NCI-H2081 treated with DMSO at 0.1 percent for 48 hours (cell line): Measurements from ENCODE around the gene GAS6.
"Not testable (repeated sequence)": the region's sequence is repeated elsewhere in the genome, so short reads cannot be mapped to it uniquely, and the experiment has no call there.

Experiments used
- DNase-seq: peaks from one replicate; lab custom pipeline; 2025; lab: John Stamatoyannopoulos, UW

The GAS6 gene

GRCh38 chr13:113791226-113791625 lies 72.7 kb downstream of the GAS6 start:
- no peak for DNase-seq

GRCh38 chr13:113789931-113790330 lies 73.9 kb downstream of the GAS6 start:
- DNase-seq, result not testable (repeated sequence)

- no peak for DNase-seq
Observed at GRCh38 chr13:113789167-113789566, 74.7 kb downstream of the GAS6 start.

GRCh38 chr13:113788413-113789135 lies 75.3 kb downstream of the GAS6 start:
- no peak for DNase-seq

- DNase-seq, result no peak
Observed at GRCh38 chr13:113787694-113788093, 76.2 kb downstream of the GAS6 start.

- no peak for DNase-seq
Observed at GRCh38 chr13:113786262-113786841, 77.5 kb downstream of the GAS6 start.

GRCh38 chr13:113785051-113786010 lies 78.5 kb downstream of the GAS6 start:
- DNase-seq, result no peak

GRCh38 chr13:113784645-113785024 lies 79.2 kb downstream of the GAS6 start:
- no peak for DNase-seq

- no peak for DNase-seq
Observed at GRCh38 chr13:113783966-113784644, 79.8 kb downstream of the GAS6 start.

GRCh38 chr13:113783200-113783881 lies 80.5 kb downstream of the GAS6 start:
- no peak for DNase-seq

- no peak for DNase-seq
Observed at GRCh38 chr13:113782472-113782871, 81.4 kb downstream of the GAS6 start.

GRCh38 chr13:113781571-113781970 lies 82.3 kb downstream of the GAS6 start:
- DNase-seq, result no peak

GRCh38 chr13:113777311-113778260 lies 86.3 kb downstream of the GAS6 start:
- no peak for DNase-seq

- no peak for DNase-seq
Observed at GRCh38 chr13:113776231-113777125, 87.4 kb downstream of the GAS6 start.

GRCh38 chr13:113775451-113776145 lies 88.3 kb downstream of the GAS6 start:
- no peak for DNase-seq

GRCh38 chr13:113774177-113775107 lies 89.4 kb downstream of the GAS6 start:
- no peak for DNase-seq

GRCh38 chr13:113771709-113772331 lies 92.1 kb downstream of the GAS6 start:
- no peak for DNase-seq
